Measurements from ENCODE around the gene EFHC1.
A peak's percentile ranks its signal among the peaks of the same experiment; 100 is the strongest.
"Not testable (repeated sequence)": the region's sequence is repeated elsewhere in the genome, so short reads cannot be mapped to it uniquely, and the experiment has no call there.

EFHC1 gene

DNA sequence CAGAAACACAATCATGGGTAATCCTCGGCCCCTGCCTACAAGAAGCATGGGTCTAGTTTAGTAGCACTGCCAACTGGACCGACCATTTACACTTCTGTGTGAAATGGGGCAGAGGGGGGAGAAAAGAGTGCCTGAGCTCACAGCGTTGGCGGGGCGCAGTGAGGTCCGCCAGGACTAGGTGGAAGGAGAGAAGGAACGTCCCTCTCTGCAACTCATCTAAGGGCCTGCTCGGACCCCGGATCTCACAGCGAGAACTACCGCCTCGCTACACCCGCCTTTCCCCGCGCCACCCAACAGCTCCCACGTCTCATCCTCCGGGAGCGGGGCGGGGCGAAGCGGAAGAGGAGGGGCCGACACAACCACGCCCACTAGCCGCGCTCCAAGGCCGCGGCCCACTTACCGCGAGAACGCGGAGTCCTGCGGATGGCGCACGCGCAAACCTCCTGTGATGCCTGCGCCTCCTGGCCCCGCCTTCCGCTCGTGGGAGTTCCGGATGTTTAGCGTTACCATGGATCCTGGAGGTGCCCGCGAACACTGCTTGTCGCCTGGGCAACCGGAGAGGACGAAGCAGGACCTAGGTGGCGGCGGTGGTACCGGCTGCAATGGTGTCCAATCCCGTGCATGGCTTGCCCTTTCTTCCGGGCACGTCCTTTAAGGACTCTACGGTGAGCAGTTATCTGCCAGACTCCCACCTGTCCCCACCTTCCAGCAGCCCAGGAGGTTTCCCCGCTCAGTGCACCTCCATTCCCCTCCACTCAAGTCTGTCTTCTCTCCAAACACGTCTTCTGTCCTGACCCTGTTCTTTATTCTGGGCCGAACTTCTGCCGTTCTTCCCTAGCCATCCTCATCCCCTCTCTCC lies at the start of gene EFHC1:
EFHC1 (plus strand) TSS at position 534 of the 859 bp plus-strand sequence; CDS start at position 603, 69 bp downstream.
- peak; percentile 94 to 98 for DNase-seq (ENCODE audit: low read depth in 1 of 2, low spot score in 1 of 2)

GRCh38 chr6:52371656-52372191 lies 48.4 kb upstream of the EFHC1 start:
- DNase-seq (ENCODE audit: low read depth in 1 of 2, low spot score in 1 of 2) = no peak

- DNase-seq (ENCODE audit: low read depth in 1 of 2, low spot score in 1 of 2) = no peak
These were observed 46.9 kb upstream of the EFHC1 start for GRCh38 chr6:52373151-52373690.

GRCh38 chr6:52374247-52374646 lies 45.9 kb upstream of the EFHC1 start:
- no peak for DNase-seq (ENCODE audit: low read depth in 1 of 2, low spot score in 1 of 2)

GRCh38 chr6:52375780-52376556 lies 44.2 kb upstream of the EFHC1 start:
- DNase-seq (ENCODE audit: low read depth in 1 of 2, low spot score in 1 of 2) = no peak

GRCh38 chr6:52376763-52377162 lies 43.4 kb upstream of the EFHC1 start:
- no peak for DNase-seq (ENCODE audit: low read depth in 1 of 2, low spot score in 1 of 2)

GRCh38 chr6:52377538-52378221 lies 42.5 kb upstream of the EFHC1 start:
- no peak for DNase-seq (ENCODE audit: low read depth in 1 of 2, low spot score in 1 of 2)

- no peak for DNase-seq (ENCODE audit: low read depth in 1 of 2, low spot score in 1 of 2)
These were observed 38.9 kb upstream of the EFHC1 start for GRCh38 chr6:52381249-52381648.

- DNase-seq (ENCODE audit: low read depth in 1 of 2, low spot score in 1 of 2) = no peak
These were observed 35.9 kb upstream of the EFHC1 start for GRCh38 chr6:52384145-52384766.

DNA sequence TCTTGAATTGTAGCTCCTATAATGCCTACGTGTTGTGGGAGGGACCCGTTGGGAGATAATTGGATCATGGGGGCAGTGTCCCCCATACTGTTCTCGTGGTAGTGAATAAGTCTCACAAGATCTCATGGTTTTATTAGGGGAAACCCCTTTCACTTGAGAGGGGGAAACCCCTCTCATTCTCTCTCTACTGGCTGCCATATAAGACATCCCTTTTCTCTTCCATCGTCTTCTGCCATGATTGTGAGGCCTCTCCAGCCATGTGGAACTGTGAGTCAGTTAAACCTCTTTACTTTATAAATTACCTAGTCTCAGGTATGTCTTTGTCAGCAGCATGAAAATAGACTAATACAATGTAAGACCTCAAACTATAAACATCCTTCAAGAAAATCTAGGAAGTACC lies 35.1 kb upstream of the EFHC1 start:
- no peak for DNase-seq (ENCODE audit: low read depth in 1 of 2, low spot score in 1 of 2)

- DNase-seq (ENCODE audit: low read depth in 1 of 2, low spot score in 1 of 2) = not testable (repeated sequence)
These were observed 32.0 kb upstream of the EFHC1 start for GRCh38 chr6:52388119-52388518.

DNA sequence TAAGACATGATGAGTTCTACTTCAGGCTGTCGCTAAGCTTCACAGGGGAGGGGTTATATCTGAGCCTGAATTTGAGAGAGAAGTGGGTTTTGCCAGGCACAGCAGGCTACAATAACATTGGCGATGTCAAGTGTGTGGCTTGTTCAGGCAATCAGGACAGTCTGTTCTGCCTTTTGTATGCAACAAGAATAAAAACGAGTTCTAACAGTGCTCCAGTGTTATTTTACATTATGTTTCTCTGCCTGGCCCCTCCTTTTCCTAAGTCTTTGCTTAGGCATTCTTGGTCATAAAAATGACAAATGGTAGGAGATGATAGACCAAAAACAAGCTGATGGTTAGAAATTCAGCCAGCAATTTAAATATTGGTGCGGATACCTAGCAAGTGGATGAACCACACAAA lies 31.4 kb upstream of the EFHC1 start:
- DNase-seq (ENCODE audit: low read depth in 1 of 2, low spot score in 1 of 2) = no peak

DNA sequence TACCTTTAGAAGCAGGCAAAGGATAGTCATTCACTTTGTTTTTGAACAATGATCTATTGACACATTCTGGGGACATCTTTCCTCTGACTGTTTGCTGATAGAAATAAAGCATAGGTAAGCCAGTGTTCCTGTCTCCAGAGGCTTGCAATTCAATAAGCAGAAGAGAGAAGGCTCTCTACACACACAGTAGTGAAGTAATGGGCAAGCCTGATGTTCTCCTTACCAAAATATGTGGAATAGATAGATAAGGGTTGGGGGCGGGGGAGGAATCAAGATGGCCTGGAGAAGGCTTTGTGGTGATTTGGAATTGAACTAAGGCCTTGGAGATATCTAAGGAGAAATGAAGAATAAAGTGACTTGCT lies 30.9 kb upstream of the EFHC1 start:
- DNase-seq (ENCODE audit: low read depth in 1 of 2, low spot score in 1 of 2) = no peak

DNA sequence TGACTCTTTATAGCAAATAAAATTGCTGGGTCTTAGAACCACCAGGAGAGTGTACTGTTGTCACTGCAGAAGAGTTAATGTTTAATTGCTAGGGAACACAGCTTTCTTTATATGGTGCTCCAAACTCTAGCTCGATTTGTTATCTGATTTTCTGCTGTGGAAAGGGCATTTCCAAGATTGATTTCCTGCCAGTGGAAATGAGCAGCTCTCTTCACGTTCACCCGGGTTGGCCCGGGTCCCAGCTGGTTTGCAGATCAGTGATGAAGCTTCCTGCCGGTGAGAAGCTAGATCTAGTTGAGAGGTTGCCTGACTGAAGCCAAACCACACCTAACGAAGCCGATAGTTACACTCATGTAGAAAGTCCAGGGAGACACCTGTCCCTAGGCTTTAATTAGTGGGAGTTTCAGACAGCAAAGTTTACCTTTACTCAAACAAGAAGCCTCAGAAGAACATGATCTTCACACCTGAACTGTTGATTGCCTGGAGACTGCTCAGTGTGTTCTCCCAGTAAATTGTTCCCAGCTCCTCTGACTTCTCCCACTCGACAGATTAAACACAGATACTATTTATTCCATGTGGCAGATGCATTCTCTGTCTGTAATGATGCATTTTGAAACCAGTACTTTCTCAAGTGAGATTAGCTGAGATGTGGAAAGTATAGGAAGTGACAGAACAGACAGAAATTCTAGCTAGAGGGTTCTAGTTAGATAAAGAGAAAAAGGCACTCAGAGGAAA lies 30.3 kb upstream of the EFHC1 start:
- DNase-seq (ENCODE audit: low read depth in 1 of 2, low spot score in 1 of 2) = peak in 1 of 2 donors; percentile 25

DNA sequence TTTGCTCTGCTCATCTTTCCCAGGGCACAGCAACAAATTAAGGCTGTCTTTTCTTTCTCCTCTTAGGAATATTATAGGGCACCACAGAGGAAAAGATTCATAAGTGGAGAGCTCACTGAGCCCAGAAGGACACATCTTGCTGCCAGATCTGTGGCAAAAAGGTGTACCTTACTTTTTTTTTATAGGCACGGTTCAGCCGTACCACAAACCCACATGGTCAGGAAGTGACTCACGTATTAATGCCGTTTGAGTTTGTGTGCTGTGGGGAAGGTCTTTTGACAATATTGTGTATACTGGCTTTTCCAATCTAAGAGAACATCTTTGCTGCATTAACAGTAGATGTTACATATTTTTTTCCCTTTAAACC lies 29.8 kb upstream of the EFHC1 start:
- peak in 1 of 2 donors; percentile 34 for DNase-seq (ENCODE audit: low read depth in 1 of 2, low spot score in 1 of 2)

- no peak for DNase-seq (ENCODE audit: low read depth in 1 of 2, low spot score in 1 of 2)
These were observed 28.5 kb upstream of the EFHC1 start for GRCh38 chr6:52391599-52391998.

DNA sequence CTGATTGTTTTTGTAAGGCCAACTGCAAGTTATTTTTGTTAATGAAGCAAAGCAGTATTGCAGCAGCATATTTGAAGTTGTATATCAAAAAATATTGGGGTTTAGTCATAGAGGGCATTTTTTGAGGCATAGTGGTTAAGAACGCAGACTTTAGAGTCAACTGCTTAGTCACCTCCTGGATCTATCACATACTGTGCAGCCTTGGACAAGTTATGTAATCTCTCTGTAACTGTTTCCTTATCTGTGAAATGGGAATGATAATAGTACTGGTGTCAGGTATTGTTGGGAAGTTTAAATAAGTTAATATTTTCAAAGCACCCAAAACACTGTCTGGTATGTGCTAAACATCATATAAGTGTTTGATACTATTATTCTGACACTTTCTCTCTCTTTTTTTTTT lies 27.2 kb upstream of the EFHC1 start:
- DNase-seq (ENCODE audit: low read depth in 1 of 2, low spot score in 1 of 2) = no peak

DNA sequence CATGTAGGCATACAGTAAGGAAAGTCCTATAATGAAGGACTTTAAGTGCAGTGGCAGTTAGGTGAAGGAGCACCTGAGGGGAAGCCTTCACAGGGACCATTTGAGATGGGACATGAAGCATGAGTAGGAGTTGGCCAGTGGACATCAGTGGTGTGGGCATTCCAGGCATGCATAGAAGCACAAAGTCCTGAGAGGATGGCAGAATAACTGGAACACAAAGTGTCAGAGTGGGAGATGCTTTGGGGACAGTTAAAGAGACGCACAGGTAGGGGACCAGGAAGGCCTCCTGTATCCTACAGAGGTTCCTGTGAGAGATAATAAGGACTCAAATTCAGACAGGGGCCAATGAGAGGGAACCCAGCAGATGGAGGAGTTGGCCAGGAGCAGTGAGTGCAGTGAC lies 26.4 kb upstream of the EFHC1 start:
- no peak for DNase-seq (ENCODE audit: low read depth in 1 of 2, low spot score in 1 of 2)

DNA sequence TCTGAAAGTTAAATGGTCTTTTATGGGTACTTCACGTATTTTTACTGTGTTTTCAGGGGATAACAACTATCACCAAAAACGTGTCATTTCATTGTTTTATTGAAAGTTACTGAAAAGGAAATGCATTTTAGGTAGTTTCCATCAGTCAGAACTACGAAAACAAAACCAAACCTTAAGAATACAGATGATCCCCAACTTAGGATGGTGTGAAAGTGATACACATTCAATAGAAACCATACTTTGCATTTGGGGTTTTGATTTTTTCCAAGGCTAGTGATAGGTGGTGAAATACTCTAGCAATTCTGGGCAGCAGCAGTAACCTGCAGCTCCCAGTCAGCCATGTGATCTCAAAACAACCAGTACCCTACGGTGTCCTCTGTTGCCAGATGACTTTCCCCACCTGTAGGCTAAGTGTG lies 25.9 kb upstream of the EFHC1 start:
- DNase-seq (ENCODE audit: low read depth in 1 of 2, low spot score in 1 of 2) = no peak

DNA sequence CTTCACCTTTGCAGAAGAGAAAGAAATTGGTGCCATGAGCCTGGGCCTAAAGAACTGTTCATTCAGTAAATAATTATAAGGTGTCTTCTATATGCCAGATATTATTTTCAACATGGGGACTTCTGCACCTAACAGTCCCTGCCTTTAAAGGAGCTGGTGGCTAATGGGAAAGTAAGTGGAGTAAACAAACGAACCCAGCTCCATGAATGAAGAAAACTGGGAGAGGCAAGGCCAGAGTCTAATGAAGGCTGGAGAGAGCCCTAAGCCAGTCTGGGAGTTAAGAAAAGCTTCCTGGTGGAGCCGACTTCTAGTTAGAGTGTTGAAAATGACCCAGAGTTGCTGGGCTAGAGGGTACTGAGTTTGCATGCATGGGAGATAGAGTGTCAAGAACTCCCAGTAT lies 24.2 kb upstream of the EFHC1 start:
- no peak for DNase-seq (ENCODE audit: low read depth in 1 of 2, low spot score in 1 of 2)
